ENCODE measurements around the gene SBNO2. TPM values are rescaled to one million over a fixed set of nuclear protein-coding genes. Genes with fewer than 3 reads are reported as not detected.
A peak's percentile ranks its signal among the peaks of the same experiment; 100 is the strongest.

SBNO2 gene
- total RNA-seq, 1 donor from 2014 or later = 32.5 TPM

- peaks cover 7% of the 10 kb centered on the region for H3K4me1 Mint-ChIP-seq
- H3K36me3 Mint-ChIP-seq (ENCODE audit: low read depth) = no peaks in the 10 kb centered on the region
- TF ChIP-seq CTCF (conservative IDR thresholded peaks at IDR 0.05) = no peak
- no peaks in the 10 kb centered on the region for H3K27me3 Mint-ChIP-seq (ENCODE audit: low read depth)
- DNase-seq (ENCODE audit: low read depth, low spot score) = no peak
- H3K4me3 Mint-ChIP-seq = peak overlapping the region; percentile 22
- H3K9me3 Mint-ChIP-seq = no peaks in the 10 kb centered on the region
- peak overlapping the region; percentile 50 for H3K27ac Mint-ChIP-seq (ENCODE audit: unreplicated experiment)
Observed at GRCh38 chr19:1163283-1163933, 10.7 kb downstream of the SBNO2 start.

DNA sequence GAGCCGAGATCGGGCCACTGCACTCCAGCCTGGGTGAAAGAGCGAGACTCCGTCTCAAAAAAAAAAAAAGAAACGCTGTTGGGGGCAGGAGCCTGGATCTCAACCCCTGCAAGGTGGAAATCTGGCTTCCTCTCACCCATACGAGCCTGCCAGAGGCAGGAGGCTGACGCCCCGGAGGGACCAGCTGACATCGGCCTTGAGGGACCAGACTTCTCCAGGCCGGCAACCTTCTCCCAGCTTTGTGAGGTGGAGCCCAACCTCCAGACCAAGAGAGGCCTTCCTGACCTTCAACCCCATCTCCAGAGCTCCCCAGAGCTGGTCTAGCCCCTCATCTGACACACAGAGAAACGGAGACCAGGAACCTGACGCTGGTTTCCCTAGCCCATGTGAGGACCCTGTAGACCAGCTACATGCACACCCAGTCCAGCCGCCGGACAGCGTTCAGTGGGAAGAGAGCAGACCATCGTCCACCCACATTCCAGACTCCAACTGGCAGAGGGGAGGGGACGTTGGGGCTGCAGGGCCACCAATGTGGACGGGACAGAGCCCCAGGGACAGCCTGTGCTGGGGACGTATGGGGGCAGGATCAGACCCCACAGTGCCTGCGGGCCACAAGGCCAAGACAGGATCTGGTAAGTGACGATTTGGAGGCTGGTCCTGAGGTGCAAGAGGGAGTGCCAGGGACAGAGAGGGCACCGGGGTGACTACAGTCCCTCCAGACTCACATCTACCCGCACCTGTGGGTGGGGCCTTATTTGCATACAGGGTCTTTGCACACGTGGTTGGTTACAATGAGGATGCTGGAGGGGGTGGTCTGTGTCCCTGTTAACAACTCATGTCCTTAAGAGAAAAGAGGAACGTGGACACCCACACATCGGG is 11.4 kb downstream of the SBNO2 start:
- H3K9me3 Mint-ChIP-seq = no peaks in the 10 kb centered on the region
- peaks cover 7% of the 10 kb centered on the region for H3K4me1 Mint-ChIP-seq
- no peak for TF ChIP-seq CTCF (conservative IDR thresholded peaks at IDR 0.05)
- DNase-seq (ENCODE audit: low read depth, low spot score) = no peak
- H3K36me3 Mint-ChIP-seq (ENCODE audit: low read depth) = no peaks in the 10 kb centered on the region
- H3K27me3 Mint-ChIP-seq (ENCODE audit: low read depth) = no peaks in the 10 kb centered on the region
- peak overlapping the region; percentile 50 for H3K27ac Mint-ChIP-seq (ENCODE audit: unreplicated experiment)
- H3K4me3 Mint-ChIP-seq = peak overlapping the region; percentile 22

- no peaks in the 10 kb centered on the region for H3K36me3 Mint-ChIP-seq (ENCODE audit: low read depth)
- no peaks in the 10 kb centered on the region for H3K9me3 Mint-ChIP-seq
- H3K4me3 Mint-ChIP-seq = no peak overlapping the region
- H3K27me3 Mint-ChIP-seq (ENCODE audit: low read depth) = no peaks in the 10 kb centered on the region
- no peak overlapping the region for H3K27ac Mint-ChIP-seq (ENCODE audit: unreplicated experiment)
- H3K4me1 Mint-ChIP-seq = peaks cover 7% of the 10 kb centered on the region
- no peak for TF ChIP-seq CTCF (conservative IDR thresholded peaks at IDR 0.05)
- DNase-seq (ENCODE audit: low read depth, low spot score) = no peak
Observed at GRCh38 chr19:1161716-1162115, 12.4 kb downstream of the SBNO2 start.

DNA sequence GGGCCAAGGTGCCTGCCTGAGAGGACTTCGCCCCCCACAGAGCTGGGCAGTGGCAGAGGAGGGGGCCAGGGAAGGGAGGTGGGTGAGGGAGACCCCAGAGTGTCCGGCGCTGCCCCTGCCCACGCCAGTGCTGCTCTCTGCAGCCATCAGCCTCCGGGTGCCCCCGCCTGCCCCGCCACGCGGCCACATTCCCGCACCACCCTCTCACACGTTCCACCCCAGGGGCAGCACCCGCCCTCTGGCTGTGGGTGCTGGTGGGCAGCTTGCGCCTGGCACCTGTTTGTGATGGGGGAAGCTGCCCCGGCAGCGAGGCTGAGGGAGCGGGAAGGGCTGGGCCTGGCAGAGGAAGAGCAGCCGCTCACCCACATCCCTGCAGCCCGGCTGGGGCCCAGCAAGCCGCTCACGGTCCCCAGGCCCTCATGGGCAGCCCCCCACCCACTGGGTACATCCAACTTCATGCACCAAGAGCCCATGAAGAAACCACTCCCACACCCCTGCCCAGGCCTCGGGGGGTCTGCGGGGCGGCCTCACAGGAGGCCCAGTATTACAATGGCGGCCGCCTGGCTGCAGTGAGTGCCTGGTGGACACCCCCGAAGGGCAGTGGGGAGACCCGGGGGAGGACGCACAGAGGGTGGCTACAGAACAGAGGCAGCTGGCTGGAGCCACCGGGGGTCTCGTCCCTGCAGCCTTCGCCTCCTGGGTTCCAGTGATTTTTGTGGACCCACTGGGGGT is 14.0 kb downstream of the SBNO2 start:
- Mint-ChIP-seq H3K4me3 (no peak overlapping the region), H3K9me3 (no peaks in the 10 kb centered on the region), H3K36me3 (ENCODE audit: low read depth) (no peaks in the 10 kb centered on the region), H3K4me1 (peaks cover 7% of the 10 kb centered on the region), H3K27me3 (ENCODE audit: low read depth) (no peaks in the 10 kb centered on the region), H3K27ac (ENCODE audit: unreplicated experiment) (peak overlapping the region; percentile 19)
- no peak for TF ChIP-seq CTCF (conservative IDR thresholded peaks at IDR 0.05)
- DNase-seq (ENCODE audit: low read depth, low spot score) = no peak

DNA sequence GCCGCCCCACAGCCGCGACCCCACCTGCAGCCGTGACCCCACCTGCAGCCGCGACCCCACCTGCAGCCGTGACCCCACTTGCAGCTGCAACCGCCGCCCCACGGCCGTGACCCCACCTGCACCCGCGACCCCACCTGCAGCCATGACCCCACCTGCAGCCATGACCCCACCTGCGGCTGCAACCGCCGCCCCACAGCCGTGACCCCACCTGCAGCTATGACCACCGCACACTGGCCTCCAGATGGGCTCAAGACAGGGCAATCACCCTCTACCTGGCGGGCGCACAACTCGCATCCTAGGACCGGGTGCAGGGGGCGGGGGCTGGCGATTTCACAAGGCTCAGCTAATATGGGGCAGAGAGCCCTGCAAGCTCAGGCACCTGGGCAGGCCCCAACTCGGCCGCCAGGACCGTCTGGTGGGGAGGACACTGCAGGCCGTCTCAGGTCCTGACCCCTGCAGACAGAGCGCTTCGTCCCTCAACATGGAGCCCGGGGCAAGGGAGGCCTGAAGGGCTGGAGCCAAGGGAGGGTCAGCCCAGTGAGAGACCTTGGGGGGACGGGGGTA is 15.1 kb downstream of the SBNO2 start:
- Mint-ChIP-seq H3K36me3 (ENCODE audit: low read depth) (no peaks in the 10 kb centered on the region), H3K27ac (ENCODE audit: unreplicated experiment) (no peak overlapping the region), H3K4me1 (peaks cover 7% of the 10 kb centered on the region), H3K4me3 (no peak overlapping the region), H3K9me3 (no peaks in the 10 kb centered on the region), H3K27me3 (ENCODE audit: low read depth) (no peaks in the 10 kb centered on the region)
- TF ChIP-seq CTCF (conservative IDR thresholded peaks at IDR 0.05) = no peak
- no peak for DNase-seq (ENCODE audit: low read depth, low spot score)

All from neural crest cell (in vitro differentiated cells).